Subcutaneous abdominal adipose tissue (tissue), 5 donors: Measurements from ENCODE around the gene ATP13A3.

Source experiments
- H3K27ac ChIP-seq: one replicate; pipeline ENCODE4 v1.7.0; 2013; ENCODE audit warnings: low read depth, mild to moderate bottlenecking, inconsistent platforms, low read length, moderate library complexity
- H3K27me3 ChIP-seq, 5 donors: one replicate each; pipeline ENCODE4 v1.7.0; 2013; ENCODE audit warnings: low read length in 5 of 5, inconsistent platforms in 1 of 5; ENCODE audit not compliant: control insufficient read depth in 5 of 5, insufficient read depth in 4 of 5
- H3K36me3 ChIP-seq, 5 donors: one replicate each; pipeline ENCODE4 v1.7.0; 2013; ENCODE audit warnings: low read length in 5 of 5; ENCODE audit not compliant: control insufficient read depth in 5 of 5, insufficient read depth in 5 of 5
- H3K4me1 ChIP-seq, 5 donors: one replicate each; pipeline ENCODE4 v1.7.0; 2013; ENCODE audit warnings: low read length in 5 of 5, mild to moderate bottlenecking in 3 of 5, moderate library complexity in 1 of 5; ENCODE audit not compliant: control insufficient read depth in 5 of 5, insufficient read depth in 5 of 5
- H3K4me3 ChIP-seq, 5 donors: one replicate each; pipeline ENCODE4 v1.7.0; 2013; ENCODE audit warnings: low read length in 5 of 5, low read depth in 1 of 5
- H3K9ac ChIP-seq, 5 donors: one replicate each; pipeline ENCODE4 v1.7.0; 2013; ENCODE audit warnings: low read length in 5 of 5, mild to moderate bottlenecking in 4 of 5, moderate library complexity in 3 of 5
- H3K9me3 ChIP-seq, 5 donors: one replicate each; pipeline ENCODE4 v1.7.0; 2013; ENCODE audit warnings: low read length in 5 of 5; ENCODE audit not compliant: control insufficient read depth in 5 of 5
- donor health status: healthy.
- donor health status: healthy.
- donor health status: healthy.
- donor health status: healthy.
- donor health status: healthy.

Gene ATP13A3

GRCh38 chr3:194364314-194364651, 122.5 kb downstream of the ATP13A3 start:
- H3K27me3 ChIP-seq, result peaks cover 8 to 22% (median 12%) of the 10 kb centered on the region in 5 donors
- peaks cover 0 to 16% (median 10%) of the 10 kb centered on the region in 5 donors for H3K4me1 ChIP-seq
- no peak overlapping the region for H3K9ac ChIP-seq
- H3K9me3 ChIP-seq, result no peaks in the 10 kb centered on the region
- H3K4me3 ChIP-seq, result no peak overlapping the region
- no peak overlapping the region for H3K27ac ChIP-seq
- no peaks in the 10 kb centered on the region for H3K36me3 ChIP-seq

- no peak overlapping the region for H3K9ac ChIP-seq
- H3K36me3 ChIP-seq, result no peaks in the 10 kb centered on the region
- H3K9me3 ChIP-seq, result no peaks in the 10 kb centered on the region
- no peak overlapping the region for H3K4me3 ChIP-seq
- peaks cover 0 to 15% (median 10%) of the 10 kb centered on the region in 5 donors for H3K4me1 ChIP-seq
- no peak overlapping the region for H3K27ac ChIP-seq
- peaks cover 5 to 22% (median 12%) of the 10 kb centered on the region in 5 donors for H3K27me3 ChIP-seq
Measured at GRCh38 chr3:194360568-194360967, 126.2 kb downstream of the ATP13A3 start.

GRCh38 chr3:194357681-194358080, 129.1 kb downstream of the ATP13A3 start:
- Histone ChIP-seq H3K4me3 (no peak overlapping the region), H3K4me1 (no peaks in the 10 kb centered on the region), H3K9me3 (no peaks in the 10 kb centered on the region), H3K9ac (no peak overlapping the region), H3K27me3 (peaks cover 5 to 22% (median 12%) of the 10 kb centered on the region in 5 donors), H3K36me3 (no peaks in the 10 kb centered on the region), H3K27ac (no peak overlapping the region)

- no peak overlapping the region for H3K9ac ChIP-seq
- no peaks in the 10 kb centered on the region for H3K9me3 ChIP-seq
- no peak overlapping the region for H3K4me3 ChIP-seq
- no peak overlapping the region for H3K27ac ChIP-seq
- H3K36me3 ChIP-seq, result no peaks in the 10 kb centered on the region
- peaks cover 5 to 22% (median 10%) of the 10 kb centered on the region in 5 donors for H3K27me3 ChIP-seq
- H3K4me1 ChIP-seq, result no peaks in the 10 kb centered on the region
Measured at GRCh38 chr3:194355379-194355778, 131.4 kb downstream of the ATP13A3 start.

- peaks cover 5 to 21% (median 9%) of the 10 kb centered on the region in 5 donors for H3K27me3 ChIP-seq
- H3K27ac ChIP-seq, result no peak overlapping the region
- H3K4me3 ChIP-seq, result no peak overlapping the region
- no peaks in the 10 kb centered on the region for H3K36me3 ChIP-seq
- H3K9ac ChIP-seq, result no peak overlapping the region
- no peaks in the 10 kb centered on the region for H3K9me3 ChIP-seq
- no peaks in the 10 kb centered on the region for H3K4me1 ChIP-seq
Measured at GRCh38 chr3:194354315-194354714, 132.5 kb downstream of the ATP13A3 start.
